GM04503 (cell line): ENCODE data around the gene PHF1.

Experiments
- DNase-seq: peaks from one replicate; pipeline ENCODE4 v3.0.0-alpha.2; 2012; ENCODE audit warnings: low read depth

The PHF1 gene

DNA sequence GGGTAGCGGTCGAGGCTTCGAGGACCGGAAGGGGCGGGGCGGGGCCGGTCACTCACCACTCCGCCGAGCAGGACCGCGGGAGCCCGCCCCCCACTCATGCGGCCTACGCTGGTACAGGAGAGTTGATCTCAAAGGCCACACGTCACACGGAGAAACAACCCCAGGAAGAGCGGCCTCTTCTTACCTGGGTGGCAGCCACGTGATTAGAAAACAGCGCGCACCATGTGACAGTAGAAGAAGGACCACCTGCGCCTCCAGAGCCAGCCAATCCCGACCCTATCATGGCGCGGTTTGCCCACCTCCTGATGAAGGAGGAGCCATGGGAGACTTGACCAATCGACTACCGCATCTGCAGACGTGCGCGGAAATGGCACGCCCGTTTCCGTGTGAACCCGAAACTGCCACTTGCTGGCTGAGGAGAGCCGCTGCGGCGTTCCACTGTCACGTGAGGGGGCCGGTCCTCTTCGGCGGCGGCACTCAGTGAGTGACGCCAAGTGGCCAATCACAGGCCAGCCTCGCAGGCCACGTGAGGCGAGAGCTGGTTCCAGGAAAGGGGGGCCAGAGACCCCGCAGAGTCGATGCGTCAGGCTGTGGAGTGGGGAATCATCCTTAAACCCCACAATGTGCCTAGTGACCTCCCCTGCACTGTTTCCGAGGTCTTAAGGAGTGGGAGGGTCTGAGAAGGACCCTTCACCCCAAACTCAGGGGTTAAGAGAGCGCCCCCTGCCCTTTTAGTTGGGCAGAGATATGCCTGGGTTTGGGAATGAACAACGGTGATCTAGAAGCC, 7.3 kb downstream of the PHF1 start, which contains the start of gene CUTA:
Gene CUTA (minus strand): TSS at position 205 of the 787 bp plus-strand sequence. CDS start 107 bp downstream, at position 98.
- DNase-seq = peak; percentile 98

DNA sequence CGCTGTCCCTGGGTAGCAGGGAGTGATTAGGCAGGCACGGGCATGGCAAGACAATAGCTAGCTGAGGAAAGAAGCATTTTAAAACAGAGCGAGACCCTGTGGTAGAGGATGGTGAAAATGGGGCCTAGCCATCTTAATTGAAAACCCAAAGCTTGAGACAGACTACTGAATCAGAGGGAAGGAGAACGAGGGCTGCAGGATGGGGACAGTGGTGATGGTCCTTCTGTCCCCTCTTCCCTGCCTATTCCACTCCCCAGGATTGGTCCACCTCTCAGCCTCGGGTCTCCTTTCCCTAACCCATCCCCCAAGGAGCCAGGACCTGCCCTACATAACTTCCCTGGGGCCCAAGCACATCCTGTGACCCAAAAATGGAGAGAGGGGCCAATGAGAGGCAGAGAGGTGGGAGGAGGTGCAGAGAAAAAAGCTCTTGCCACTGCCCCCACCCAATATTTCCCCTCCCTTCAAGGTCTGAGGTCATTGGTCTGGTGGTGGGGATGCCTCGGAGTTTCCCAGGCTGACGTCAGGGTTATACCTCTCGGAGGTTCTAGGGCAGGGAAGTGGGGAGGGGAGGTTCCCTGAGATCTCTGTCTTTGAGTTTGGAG, 8.0 kb downstream of the PHF1 start:
- DNase-seq = no peak

DNA sequence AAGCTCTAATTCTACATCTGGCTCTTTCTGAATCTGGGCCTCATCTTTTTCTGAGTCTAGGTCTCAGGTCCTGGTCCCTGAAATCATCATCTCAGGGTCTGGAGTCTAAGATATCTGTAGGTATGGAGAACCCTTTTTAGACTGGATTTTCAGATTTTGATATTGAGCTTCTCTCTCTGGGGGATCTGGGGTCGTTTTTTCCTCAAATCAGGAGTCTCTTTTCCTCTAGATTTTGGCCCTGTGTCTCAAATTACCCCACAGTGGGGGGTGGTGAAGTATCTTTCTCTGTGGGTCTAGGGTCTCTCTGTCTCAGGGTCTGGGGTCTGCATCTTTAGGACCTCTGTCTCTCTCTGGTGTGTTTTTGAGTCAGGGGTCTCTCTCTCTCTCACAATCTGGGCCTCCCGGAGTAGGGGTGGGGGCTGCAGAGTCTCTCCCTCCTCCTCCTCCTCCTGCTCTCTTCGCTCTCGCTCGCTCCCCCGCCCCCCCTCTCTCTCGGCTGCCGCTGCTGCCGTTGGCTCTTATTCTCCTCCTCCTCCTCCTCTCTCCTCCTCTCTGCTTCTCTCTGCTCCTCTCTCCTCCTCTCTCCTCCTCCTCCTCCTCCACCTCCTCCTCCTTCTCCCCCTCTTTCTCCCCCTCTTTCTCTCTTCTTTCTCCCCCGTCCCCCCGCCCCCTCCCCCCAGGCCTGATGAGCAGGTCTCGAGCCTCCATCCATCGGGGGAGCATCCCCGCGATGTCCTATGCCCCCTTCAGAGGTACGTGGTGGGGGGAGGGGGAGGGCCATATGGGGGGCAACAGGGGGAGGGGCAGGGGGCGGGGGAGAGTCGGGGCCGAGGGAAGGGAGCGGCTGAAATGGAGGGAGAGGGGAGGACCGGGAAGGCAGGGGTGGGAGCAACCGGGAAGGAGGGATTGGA, 9.0 kb downstream of the PHF1 start, which contains the start of gene SYNGAP1:
Gene SYNGAP1 (plus strand): TSS at position 486 of the 911 bp plus-strand sequence. CDS start 200 bp downstream, at position 686.
- no peak for DNase-seq

DNA sequence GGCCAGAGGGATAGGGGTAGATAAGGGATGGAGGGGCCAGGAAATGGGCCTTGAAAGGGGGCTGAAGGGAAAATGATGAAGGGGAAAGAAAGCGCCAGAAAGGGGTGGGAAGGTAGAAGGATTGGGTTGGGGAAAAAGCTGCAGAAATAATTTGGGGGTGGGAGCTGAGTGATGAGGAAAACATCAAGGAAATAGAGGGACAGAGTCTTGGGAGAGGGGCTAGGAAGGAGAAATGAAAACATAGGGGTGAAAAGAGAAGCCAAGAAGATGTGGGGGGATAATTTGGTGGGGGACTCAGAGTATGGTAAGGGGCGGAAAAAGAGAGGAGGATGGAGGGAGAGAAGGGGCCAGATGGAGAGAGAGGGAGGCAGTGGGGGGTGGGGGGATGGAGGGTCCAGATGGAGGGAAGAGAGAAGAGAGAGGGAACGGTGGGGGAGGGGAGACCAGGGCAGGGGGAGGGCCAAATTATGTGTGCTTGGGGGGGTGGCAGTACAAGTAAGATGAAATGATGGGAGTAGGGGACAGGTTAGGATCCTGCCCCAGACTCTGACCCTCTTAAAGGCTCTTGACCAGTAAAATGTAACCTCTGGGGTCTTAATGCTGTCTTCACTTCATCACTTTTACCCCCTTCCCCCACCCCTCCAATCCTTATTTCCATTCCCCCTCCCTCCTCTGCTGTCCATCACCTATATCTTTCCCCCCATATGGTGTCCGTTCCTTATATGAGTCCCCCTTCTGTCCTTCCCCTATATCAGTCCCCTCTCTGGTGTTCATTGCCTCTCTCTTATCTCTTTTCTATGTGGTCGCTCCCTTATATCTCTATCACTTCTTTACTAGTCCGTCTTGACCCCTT, 9.9 kb downstream of the PHF1 start:
- no peak for DNase-seq

DNA sequence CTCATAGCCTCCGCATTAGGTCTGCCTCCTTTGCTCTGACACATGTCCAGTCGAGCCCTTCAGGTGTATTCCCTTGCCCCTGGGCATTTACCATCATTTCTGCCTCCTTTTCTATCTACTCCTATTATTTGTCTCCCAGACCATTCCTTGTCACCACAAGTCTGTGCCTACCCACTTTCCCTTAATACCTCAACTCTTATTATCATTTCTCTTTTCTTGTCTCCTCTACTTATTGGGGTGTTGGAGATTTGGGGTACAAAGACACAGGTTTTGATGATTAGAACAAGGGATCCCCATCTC, 10.5 kb downstream of the PHF1 start:
- DNase-seq = no peak

DNA sequence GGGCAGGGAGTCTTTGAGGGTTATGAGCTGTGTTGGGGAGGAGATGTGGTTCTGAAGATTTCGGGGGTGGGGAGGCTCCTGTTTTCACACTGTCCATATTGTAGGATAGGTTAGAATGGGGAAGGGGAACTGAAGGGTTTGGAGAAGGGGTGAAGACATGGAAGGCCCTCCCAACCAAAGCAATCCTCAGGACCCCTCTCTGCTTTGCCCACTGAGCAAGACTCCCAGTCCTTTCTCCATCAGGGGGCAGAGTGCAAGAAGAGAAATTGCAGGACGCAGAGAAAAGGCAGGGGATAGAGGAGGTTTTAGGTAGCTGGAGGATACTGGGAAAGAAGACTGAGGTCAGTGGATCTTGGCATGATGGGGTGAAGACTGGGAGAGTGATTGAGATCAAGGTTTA, 13.0 kb downstream of the PHF1 start:
- DNase-seq = no peak

DNA sequence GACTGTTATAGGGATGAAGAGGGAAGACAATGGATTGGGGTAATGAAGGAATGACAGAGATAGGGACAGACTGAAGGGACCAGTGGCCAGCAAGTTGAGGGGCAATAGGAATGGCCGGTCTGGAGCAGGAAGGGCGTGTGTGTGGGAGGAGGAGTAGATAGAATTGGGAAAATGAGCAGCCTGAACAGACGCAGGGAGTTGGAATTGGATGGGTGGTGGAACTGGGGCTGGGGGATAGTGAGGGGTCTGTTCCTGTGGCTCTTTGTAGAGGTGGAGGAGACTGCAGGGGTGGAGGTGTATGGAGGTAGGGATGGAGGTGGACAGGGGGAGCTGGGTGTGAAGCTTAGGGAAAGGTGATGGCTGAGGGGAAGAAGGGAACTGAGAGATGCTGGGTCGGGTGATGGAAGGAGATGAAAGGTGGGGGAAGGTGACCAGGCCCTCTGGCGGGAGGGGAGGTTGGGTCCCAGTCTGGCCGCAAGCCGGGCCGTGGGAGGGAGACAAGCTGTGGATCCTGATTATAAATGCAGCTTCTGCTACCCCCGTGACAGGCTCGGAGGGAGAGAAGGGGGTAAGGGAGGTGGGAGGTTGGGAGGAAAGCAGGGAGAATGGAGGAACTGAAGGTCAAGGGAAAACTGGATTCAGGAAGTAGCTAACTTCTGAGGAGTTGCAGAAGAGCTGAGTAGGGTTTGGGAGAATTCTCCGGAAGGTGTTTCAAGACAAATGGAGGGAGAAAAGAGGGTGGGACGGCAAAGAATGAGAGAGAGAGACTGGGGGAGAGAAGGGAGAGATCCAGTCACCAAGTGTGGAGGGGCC, 14.2 kb downstream of the PHF1 start:
- DNase-seq = no peak

DNA sequence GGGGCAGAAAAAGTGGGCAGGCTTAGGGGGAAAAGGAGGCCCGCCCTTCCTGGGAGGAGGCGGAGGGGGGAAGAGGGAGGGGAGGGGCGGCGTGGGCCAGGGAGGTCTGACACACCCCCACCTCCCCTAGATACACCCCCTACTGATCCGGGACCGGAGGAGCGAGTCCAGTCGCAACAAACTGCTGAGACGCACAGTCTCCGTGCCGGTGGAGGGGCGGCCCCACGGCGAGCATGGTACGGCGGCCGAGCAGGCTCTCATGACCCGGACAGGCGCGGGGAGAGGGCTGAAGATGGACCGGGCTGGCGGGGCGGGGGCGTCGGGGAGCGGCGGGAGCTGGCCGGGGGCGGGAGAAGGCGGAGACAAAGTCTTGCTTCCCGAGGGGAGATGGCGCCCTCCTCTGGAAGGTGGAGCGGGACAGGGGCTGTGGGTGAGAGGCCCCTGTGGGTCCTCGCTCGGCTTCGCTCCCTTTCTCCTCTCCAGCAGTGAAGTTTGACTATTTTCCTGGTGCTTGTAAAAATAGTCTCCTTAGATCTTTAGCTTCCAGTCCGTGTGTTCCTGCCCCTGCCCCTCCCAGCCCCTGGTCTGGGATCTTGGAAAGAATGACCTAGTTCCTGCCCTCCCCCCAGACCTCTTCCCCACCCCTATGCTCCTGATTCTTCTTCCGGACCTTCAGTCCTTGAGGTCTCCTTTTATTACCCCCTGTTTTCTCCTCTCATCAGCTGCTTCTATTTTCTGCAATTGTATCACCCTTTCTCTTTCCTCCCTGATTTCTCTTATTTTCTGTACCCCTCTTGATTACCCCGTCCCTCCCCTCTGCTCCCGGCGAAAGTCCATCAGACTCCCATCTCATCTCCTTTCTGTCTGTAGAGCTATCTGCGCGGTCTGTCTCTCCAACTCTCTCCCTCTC, 15.1 kb downstream of the PHF1 start:
- no peak for DNase-seq

DNA sequence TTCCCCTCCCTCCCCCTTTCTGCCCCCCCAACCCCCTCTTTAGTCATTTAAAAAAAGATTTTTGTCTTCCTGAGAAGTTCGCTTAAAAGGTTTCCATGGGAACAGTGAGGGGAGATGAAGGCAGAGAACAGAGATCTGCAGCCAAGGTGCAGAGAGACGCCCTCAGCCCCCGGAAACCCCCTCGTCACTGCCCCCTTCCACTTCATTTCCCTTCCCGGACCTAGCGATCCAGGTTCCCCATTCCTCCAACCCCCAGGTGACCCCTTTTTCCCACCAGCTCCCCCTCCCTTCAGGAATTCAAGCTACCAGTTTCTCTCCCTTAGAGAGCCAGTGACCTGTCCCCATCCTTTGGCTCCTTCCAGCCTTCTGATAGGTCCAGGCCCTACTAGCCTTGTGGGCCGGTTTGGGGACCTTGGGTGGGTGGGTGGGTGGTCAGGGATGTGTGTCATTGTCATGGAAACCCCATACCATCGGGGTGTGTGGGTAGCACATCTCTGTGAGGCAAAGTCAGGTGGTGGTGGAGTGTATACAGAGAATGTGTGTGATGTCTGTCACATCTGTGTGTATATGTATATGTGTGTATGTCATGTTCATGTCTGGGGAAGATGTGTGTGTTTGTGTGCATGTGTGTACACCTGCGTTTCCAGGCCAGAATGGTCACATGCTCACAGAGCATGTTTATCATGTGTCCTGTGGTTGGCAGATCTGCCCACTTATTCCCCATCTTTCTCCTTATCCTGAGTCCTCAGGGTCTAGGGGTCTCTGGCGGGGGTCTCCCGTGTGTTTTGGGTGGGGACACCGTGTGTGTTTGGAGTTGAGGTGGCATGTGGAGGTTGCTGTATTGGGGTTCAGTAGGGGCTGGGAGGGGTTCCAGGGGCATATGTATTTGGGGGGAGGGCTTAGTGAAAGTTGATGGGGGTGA, 16.0 kb downstream of the PHF1 start:
- DNase-seq = no peak

DNA sequence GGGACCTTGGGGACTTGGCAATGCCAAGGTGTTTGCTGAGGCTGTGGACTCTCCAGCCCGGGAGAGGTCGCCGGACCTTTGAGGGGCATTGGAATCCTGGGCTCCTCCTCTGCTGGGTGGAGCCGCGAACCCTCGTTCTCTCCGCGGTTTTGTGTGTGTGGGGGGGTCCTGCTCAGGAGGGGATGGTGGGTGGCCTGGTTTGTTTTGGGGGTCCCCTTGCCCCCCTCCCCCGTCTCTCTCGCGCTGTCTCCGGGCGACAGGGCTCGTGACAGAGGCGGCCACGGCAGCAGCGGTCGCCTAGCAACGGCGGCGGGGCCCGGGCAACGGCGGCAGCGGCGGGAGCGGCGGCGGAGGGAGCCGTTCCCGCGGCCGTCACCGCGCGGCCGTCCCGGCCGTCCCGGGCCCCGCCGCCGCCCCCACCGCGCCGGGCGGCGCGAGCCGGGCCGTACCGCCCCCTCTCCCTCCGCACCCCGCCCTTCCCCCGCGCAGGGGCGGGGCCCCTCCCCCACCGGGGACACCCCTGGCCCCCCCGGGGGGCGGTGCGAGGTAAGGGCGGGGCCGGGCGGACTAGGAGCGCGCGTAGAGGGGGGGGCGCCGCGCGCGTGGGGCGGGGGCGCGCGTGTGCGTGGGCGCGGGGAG, 16.9 kb downstream of the PHF1 start:
- no peak for DNase-seq

DNA sequence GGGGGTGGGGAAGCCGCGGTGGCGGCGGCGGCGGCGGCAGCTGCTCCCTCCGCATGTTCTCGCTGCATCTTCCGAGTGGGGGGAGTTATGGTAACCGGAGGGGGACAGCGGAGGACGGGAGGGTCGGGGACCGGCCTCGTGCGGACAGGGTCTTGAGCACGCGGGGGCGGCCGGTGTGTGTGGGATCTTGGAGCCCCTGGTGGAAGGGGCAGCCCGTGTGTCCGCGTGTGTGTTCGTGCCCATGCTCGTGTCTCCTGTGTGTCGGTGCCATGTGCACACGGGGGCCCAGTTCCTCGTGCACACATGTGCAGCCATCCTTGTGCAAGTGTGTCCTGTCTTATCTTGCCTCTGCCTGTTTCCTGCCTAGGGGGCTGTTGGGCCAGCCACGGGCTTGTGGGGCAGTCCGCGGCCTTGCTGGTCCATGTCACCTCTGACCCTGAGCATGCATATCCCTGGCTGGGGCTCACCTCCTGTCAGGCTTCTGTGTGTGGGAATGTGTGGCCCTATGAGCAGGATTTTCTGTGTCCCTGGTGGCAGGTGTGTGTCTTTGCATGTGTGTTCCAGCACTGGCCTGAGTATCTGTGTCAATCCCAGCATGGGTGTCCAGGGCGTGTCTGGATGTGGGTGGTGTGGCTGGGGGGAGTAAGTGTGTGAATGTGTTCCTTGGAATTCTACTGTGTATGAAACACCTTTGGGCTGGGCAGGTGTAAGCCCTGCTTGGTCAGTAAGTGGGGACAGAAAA, 17.6 kb downstream of the PHF1 start:
- DNase-seq = no peak

DNA sequence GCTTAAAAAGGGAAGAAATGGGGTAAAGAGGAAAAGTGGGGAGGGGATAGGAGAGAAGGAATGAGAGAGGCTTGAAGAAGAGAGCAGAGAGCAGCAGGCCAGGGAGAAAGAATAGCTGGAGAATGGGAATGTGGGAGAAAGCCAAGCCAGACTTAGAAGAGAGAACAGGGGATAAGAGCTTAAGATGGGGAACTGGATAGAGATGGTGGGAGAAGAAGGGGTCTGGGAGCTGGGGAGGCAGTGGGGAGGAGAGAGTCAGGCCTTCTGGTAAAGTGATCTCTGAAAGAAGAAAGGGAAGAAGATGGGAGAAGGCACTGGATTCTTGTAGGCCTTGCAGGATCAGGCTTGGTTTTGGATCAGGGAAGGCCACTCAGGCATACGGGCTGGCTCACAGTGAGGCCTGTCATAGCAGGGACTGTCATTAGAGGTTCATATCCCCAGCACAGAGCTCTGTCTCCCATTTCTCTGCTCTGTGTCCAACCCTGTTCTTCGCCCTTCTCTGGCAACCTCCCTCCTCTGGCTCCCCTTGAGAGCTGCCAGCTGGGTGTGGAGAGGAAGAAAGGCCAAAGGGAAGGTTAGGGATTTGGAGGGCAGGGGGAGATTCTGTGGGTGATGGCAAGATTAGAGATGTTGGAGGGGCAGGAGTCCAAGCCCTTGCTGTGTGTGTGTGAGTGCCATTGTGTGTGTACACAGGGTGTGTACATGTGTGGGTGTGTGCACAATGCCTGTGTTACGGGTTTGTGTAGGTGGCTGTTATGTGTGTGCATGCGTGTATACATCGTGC, 18.3 kb downstream of the PHF1 start:
- DNase-seq = no peak

DNA sequence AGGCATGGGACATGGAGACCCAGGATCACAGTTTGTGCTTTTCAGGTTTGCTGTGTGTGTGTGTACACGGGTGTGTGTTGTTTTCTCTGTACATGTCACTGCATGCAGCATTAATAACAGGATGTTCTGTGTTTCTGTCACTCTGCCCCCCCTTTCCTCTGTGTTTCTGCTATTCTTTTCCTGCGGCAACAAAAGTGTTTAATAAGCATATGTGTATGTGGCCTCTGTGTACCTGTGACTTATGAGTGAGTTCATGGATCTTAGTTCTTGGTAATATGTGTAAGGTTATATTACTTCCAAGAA, 18.9 kb downstream of the PHF1 start:
- no peak for DNase-seq

DNA sequence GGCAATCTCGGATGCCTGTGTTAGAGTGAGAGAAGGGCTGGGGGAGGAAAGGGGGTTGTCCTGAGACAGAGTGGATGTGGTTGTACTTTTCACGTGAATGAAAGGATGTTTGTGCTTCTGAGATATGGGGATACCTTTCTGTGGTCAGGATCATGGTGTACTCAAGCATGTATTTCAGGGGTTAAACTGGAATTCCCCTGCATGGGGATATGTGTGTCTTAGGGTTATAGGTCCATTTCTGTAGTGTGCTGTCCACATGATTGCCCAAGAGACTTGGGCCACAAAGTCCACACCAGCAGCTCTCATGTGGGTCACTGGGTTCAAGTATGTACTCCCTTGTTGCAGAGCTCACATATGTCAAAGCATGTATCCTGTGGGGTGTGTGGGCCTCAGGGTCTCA, 19.5 kb downstream of the PHF1 start:
- no peak for DNase-seq

DNA sequence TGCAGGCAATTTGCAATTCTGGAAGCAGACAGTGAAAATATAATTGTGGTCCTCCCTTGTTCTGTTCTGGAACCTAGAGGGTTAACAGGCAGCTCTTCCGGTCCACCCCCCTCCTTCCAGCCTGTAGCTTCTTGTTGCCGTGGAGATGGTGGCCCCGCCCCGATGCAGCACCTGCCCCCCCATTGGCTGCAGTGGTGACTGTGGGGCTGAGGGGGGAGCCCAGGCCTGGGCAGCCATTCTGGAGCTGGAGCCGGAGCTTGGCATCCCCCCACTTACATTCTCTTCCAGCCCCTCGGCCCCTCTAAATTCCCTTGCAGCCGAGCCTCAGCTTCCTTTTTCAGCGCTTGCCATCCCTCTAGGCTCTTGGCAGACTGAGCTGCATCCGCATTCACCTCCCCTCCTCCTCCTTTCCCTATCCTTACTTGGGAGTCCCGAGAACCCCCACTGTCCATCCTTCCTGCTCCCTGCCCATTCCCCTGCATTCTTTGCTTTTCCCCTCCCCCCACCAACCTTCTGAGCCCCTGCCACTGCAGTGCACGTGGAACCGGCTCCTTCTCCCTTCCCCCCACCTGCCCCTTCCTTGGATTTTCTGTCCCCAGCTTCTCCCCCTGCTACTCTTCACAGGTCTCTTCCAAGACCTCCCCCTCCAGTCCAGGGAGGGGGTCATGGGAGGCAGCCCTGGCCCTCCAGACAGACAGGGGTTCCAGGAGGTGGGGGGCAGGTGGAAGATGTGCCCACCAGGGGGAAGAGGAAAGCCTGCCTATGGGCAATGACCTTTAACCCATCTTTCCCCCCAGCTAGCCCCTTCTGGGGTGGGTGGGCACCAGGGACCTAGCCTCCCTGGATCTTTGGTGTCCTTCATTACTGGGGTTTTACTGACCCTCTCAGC, 20.4 kb downstream of the PHF1 start:
- no peak for DNase-seq
